SK-N-SH (cell line): Measurements from ENCODE around the gene RBMS1. TPM values are rescaled to one million over a fixed set of nuclear protein-coding genes. Genes with fewer than 3 reads are reported as not detected.

ENCODE experiments used
- CTCF ChIA-PET: fragments of 300-600, 350-600 bp; formaldehyde crosslinking; extraction: SDS; loops from one replicate; lab custom pipeline; 2021; lab: Yijun Ruan, JAX
- POLR2A ChIA-PET: fragments of 350-600 bp; sonication (Branson Sonifier 250); formaldehyde crosslinking; extraction: SDS; loops from one replicate; lab custom pipeline; 2020; ENCODE audit warnings: antibody characterized with exemption, inconsistent platforms; lab: Yijun Ruan, JAX
- DNase-seq: peaks from one replicate; pipeline ENCODE4 v3.0.0; 2012
- H2AFZ ChIP-seq: fragments of 200-600 bp; sonication (generic); 2 replicates; pipeline ENCODE4 v1.8.1; 2016; ENCODE audit warnings: antibody characterized with exemption, mild to moderate bottlenecking, low read depth
- H3F3A ChIP-seq: fragments of 200-600 bp; sonication (generic); replicated peaks from 2 replicates; pipeline ENCODE3; 2016; ENCODE audit warnings: antibody characterized with exemption, mild to moderate bottlenecking; ENCODE audit not compliant: insufficient read depth
- H3K27ac ChIP-seq, 2 experiments: fragments of 200-500 bp in 1 of 2; fragments of 200-600 bp in 1 of 2; sonication (Bioruptor generic) in 1 of 2; sonication (generic), shearing (Covaris generic) in 1 of 2; 2 replicates each; pipeline versions ENCODE4 v1.5.1 to v1.6.1; 2014 to 2016; ENCODE audit warnings: low read depth in 2 of 2, inconsistent platforms in 1 of 2, low read length in 1 of 2, mild to moderate bottlenecking in 1 of 2, mixed read lengths in 1 of 2
- H3K27me3 ChIP-seq: fragments of 200-600 bp; sonication (generic), shearing (Covaris generic); 2 replicates; pipeline ENCODE4 v1.6.1; 2016; ENCODE audit warnings: mixed run types; ENCODE audit not compliant: insufficient read depth
- H3K36me3 ChIP-seq, 2 experiments: fragments of 200-500 bp in 1 of 2; fragments of 200-600 bp in 1 of 2; sonication (Bioruptor generic) in 1 of 2; sonication (generic) in 1 of 2; replicated peaks in 1 of 2; 2 replicates each; pipeline versions ENCODE3 to v1.5.1; 2014 to 2016; ENCODE audit warnings: low read length in 1 of 2, mild to moderate bottlenecking in 1 of 2; ENCODE audit not compliant: insufficient read depth in 2 of 2, control insufficient read depth in 1 of 2
- H3K4me1 ChIP-seq, 2 experiments: fragments of 200-500 bp in 1 of 2; fragments of 200-600 bp in 1 of 2; sonication (Bioruptor generic) in 1 of 2; sonication (generic), shearing (Covaris generic) in 1 of 2; 2 replicates each; pipeline versions ENCODE4 v1.5.1 to v1.6.1; 2014 to 2016; ENCODE audit warnings: low read depth in 1 of 2, low read length in 1 of 2, mixed run types in 1 of 2; ENCODE audit not compliant: insufficient read depth in 2 of 2, control insufficient read depth in 1 of 2
- H3K4me2 ChIP-seq: fragments of 200-600 bp; sonication (generic), shearing (Covaris generic); 2 replicates; pipeline ENCODE4 v1.6.1; 2017; ENCODE audit warnings: mixed run types
- H3K4me3 ChIP-seq, 2 experiments: fragments of 200-500 bp in 1 of 2; fragments of 200-600 bp in 1 of 2; sonication (Bioruptor generic) in 1 of 2; sonication (generic), shearing (Covaris generic) in 1 of 2; 2 replicates each; pipeline versions ENCODE4 v1.5.1 to v1.8.1; 2014 to 2016; ENCODE audit warnings: low read depth in 2 of 2, inconsistent platforms in 1 of 2, low read length in 1 of 2, mild to moderate bottlenecking in 1 of 2, mixed read lengths in 1 of 2, moderate library complexity in 1 of 2
- H3K79me2 ChIP-seq: fragments of 200-600 bp; sonication (generic); 2 replicates; pipeline ENCODE4 v1.8.1; 2017; ENCODE audit warnings: mild to moderate bottlenecking; ENCODE audit not compliant: insufficient read depth
- H3K9ac ChIP-seq: fragments of 200-600 bp; sonication (generic); 2 replicates; pipeline ENCODE4 v1.6.1; 2017; ENCODE audit warnings: mixed run types
- H3K9me2 ChIP-seq: fragments of 200-600 bp; sonication (generic); 2 replicates; pipeline ENCODE4 v1.6.1; 2017; ENCODE audit warnings: mixed run types
- H3K9me3 ChIP-seq: fragments of 200-600 bp; sonication (generic); 2 replicates; pipeline ENCODE4 v1.6.1; 2017; ENCODE audit warnings: mixed run types, mild to moderate bottlenecking, moderate library complexity
- H4K20me1 ChIP-seq: fragments of 200-600 bp; sonication (generic); 2 replicates; pipeline ENCODE4 v1.6.1; 2017; ENCODE audit warnings: mild to moderate bottlenecking, mixed run types; ENCODE audit not compliant: insufficient read depth
- CHD2 ChIP-seq: fragments of 150-350 bp; IDR thresholded peaks from 2 replicates; pipeline ENCODE4 v1.6.1; 2018; ENCODE audit warnings: low read length; ENCODE audit not compliant: partially characterized antibody
- ELF1 ChIP-seq: IDR thresholded peaks from 2 replicates; pipeline ENCODE4 v1.4.0; 2012
- EP300 ChIP-seq, 2 experiments: IDR thresholded peaks; 2 replicates each; pipeline versions ENCODE4 v1.4.0 to v1.6.1; 2012; ENCODE audit warnings: borderline replicate concordance in 1 of 2, low read depth in 1 of 2, low read length in 1 of 2
- FOSL2 ChIP-seq: IDR thresholded peaks from 2 replicates; pipeline ENCODE4 v1.4.0; 2012; ENCODE audit warnings: low read depth, mild to moderate bottlenecking, moderate library complexity, borderline replicate concordance
- FOXJ3 ChIP-seq: sonication (generic); formaldehyde crosslinking; IDR thresholded peaks from 2 replicates; pipeline ENCODE4 v1.5.1; 2020; ENCODE audit warnings: mild to moderate bottlenecking, missing genetic modification reagents
- FOXM1 ChIP-seq: IDR thresholded peaks from 2 replicates; pipeline ENCODE4 v1.4.0; 2012; ENCODE audit warnings: low read depth, mild to moderate bottlenecking
- GABPA ChIP-seq: IDR thresholded peaks from 2 replicates; pipeline ENCODE4 v1.4.0; 2012; ENCODE audit warnings: low read depth, mild to moderate bottlenecking
- GATA2 ChIP-seq: sonication (generic); formaldehyde crosslinking; IDR thresholded peaks from 2 replicates; pipeline ENCODE4 v1.5.0; 2020; ENCODE audit warnings: mild to moderate bottlenecking, missing genetic modification reagents
- MXI1 ChIP-seq: IDR thresholded peaks from 2 replicates; pipeline ENCODE4 v1.6.1; 2012; ENCODE audit warnings: mild to moderate bottlenecking, low read depth, low read length, improper control_type of control experiment
- NRF1 ChIP-seq: IDR thresholded peaks from 2 replicates; pipeline ENCODE4 v1.6.1; 2012; ENCODE audit warnings: low read depth, mild to moderate bottlenecking, low read length
- POLR2AphosphoS5 ChIP-seq: IDR thresholded peaks from 2 replicates; pipeline ENCODE4 v1.6.1; 2012; ENCODE audit warnings: low read depth, low read length
- RCOR1 ChIP-seq: fragments of 150-350 bp; IDR thresholded peaks from 2 replicates; pipeline ENCODE4 v1.6.1; 2017; ENCODE audit warnings: antibody characterized with exemption, low read length
- RFX5 ChIP-seq: IDR thresholded peaks from 2 replicates; pipeline ENCODE4 v1.6.1; 2012; ENCODE audit warnings: mild to moderate bottlenecking, improper control_type of control experiment, low read length
- TEAD4 ChIP-seq: IDR thresholded peaks from 2 replicates; pipeline ENCODE4 v1.4.0; 2012; ENCODE audit warnings: mild to moderate bottlenecking, borderline replicate concordance; ENCODE audit not compliant: insufficient read depth
- WGBS: methylation state at CpG from one replicate; pipeline ENCODE4 v1.1.6; 2017; ENCODE audit warnings: low lambda C conversion rate; 5-methylcytosine and 5-hydroxymethylcytosine counted together
- polyA plus RNA-seq, 3 experiments: library from polyadenylated mRNA; depleted of rRNA; stranded (reverse); fragments of >200 nt; gene quantifications; 2 replicates each; pipeline ENCODE4 v1.2.3, GENCODE V29; 2012
- TF ChIP-seq, protein P1 (sequence below): IDR thresholded peaks from 2 replicates; pipeline ENCODE4; 2012
- TF ChIP-seq, protein P2 (sequence below): IDR thresholded peaks from 2 replicates; pipeline ENCODE4 v1.4.0; 2012; ENCODE audit warnings: low read depth, borderline replicate concordance
- TF ChIP-seq, protein P3 (sequence below): IDR thresholded peaks from 2 replicates; pipeline ENCODE4 v1.6.1; 2012; ENCODE audit warnings: mild to moderate bottlenecking, low read depth, low read length, moderate library complexity
- TF ChIP-seq, protein P4 (sequence below): fragments of 150-350 bp; IDR thresholded peaks from 2 replicates; pipeline ENCODE4 v1.6.1; 2016; ENCODE audit warnings: mild to moderate bottlenecking, low read depth, low read length

Gene RBMS1
- polyA plus RNA-seq, 1 of the 3 experiments (the other 2 are of a cell fraction), result 56.5 TPM

DNA sequence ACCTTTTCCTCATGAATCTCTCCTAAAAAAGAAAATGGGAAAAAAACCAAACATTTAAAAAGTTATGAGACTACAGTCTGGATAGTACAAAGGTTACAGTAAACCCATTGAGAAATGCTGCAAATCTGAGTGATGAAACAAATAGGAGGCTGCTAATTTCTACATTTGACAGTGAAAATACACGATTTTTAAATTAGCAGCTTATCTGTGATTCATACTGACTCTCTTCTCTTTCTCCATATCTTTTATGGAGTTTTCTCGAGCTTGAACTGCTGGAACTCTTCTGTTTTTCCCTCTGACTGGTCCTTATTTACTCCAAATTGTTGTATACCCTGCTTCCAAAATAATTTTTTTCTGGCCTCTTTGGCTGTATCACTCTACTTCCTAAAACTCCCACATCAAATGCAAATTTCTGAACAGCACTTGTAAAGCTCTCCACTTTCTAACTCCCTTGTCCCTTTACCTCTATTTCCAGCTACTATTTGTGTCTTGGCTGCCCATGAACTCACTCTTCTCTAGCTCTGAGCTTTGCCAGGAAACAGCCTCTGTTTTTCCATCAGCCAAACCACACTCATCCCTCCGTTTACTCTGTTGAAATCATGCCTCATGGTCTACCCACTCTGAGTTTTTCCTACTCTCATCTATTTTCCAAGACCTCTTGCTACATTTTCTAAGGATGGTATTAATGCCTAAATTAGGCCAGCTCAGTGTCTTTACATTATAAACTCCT lies 73.7 kb downstream of the RBMS1 start:
- H3K9me3 ChIP-seq, result no peaks in the 10 kb centered on the region
- H3K36me3 ChIP-seq, result peaks cover 0 to 11% of the 10 kb centered on the region in 2 experiments
- H4K20me1 ChIP-seq, result peaks cover 19% of the 10 kb centered on the region
- 53% methylated on average over 3 of the region's 3 CpGs for WGBS
- no peak overlapping the region for H2AFZ ChIP-seq
- H3K27ac ChIP-seq, result peak overlapping the region in 1 of 2 experiments; percentile 61; a peak in 3 of 4 replicates
- no peak overlapping the region for H3K9ac ChIP-seq
- CTCF ChIA-PET, result interaction anchor here (0.6 to 1.5 kb wide), 3 partner anchors 9 to 550 kb away, joined by 3 to 6 read pairs (median 5); no protein-coding TSS in a partner anchor
- H3K4me3 ChIP-seq, result no peak overlapping the region
- H3K79me2 ChIP-seq, result peaks cover 63% of the 10 kb centered on the region
- H3K27me3 ChIP-seq, result no peaks in the 10 kb centered on the region
- H3K9me2 ChIP-seq, result no peaks in the 10 kb centered on the region
- peaks cover 2 to 48% of the 10 kb centered on the region in 2 experiments; a peak in 3 of 4 replicates for H3K4me1 ChIP-seq
- no peak overlapping the region; the same call in 1 of the 2 replicates for H3K4me2 ChIP-seq
- H3F3A ChIP-seq, result peaks cover 37% of the 10 kb centered on the region
- no peak for DNase-seq
- no peak for TF ChIP-seq RFX5
- TF ChIP-seq CHD2, result no peak
- no peak for TF ChIP-seq EP300 (IDR thresholded peaks at IDR 0.05; ENCODE audit: borderline replicate concordance in 1 of 2, low read depth in 1 of 2, low read length in 1 of 2)
- TF ChIP-seq, protein P1, sequence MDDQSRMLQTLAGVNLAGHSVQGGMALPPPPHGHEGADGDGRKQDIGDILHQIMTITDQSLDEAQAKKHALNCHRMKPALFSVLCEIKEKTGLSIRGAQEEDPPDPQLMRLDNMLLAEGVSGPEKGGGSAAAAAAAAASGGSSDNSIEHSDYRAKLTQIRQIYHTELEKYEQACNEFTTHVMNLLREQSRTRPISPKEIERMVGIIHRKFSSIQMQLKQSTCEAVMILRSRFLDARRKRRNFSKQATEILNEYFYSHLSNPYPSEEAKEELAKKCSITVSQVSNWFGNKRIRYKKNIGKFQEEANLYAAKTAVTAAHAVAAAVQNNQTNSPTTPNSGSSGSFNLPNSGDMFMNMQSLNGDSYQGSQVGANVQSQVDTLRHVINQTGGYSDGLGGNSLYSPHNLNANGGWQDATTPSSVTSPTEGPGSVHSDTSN, result no peak
- TF ChIP-seq, protein P2, sequence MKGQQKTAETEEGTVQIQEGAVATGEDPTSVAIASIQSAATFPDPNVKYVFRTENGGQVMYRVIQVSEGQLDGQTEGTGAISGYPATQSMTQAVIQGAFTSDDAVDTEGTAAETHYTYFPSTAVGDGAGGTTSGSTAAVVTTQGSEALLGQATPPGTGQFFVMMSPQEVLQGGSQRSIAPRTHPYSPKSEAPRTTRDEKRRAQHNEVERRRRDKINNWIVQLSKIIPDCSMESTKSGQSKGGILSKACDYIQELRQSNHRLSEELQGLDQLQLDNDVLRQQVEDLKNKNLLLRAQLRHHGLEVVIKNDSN, result no peak
- TF ChIP-seq GABPA, result no peak
- no peak for TF ChIP-seq FOXJ3 (CRISPR knock-in tag)
- TF ChIP-seq, protein P3, sequence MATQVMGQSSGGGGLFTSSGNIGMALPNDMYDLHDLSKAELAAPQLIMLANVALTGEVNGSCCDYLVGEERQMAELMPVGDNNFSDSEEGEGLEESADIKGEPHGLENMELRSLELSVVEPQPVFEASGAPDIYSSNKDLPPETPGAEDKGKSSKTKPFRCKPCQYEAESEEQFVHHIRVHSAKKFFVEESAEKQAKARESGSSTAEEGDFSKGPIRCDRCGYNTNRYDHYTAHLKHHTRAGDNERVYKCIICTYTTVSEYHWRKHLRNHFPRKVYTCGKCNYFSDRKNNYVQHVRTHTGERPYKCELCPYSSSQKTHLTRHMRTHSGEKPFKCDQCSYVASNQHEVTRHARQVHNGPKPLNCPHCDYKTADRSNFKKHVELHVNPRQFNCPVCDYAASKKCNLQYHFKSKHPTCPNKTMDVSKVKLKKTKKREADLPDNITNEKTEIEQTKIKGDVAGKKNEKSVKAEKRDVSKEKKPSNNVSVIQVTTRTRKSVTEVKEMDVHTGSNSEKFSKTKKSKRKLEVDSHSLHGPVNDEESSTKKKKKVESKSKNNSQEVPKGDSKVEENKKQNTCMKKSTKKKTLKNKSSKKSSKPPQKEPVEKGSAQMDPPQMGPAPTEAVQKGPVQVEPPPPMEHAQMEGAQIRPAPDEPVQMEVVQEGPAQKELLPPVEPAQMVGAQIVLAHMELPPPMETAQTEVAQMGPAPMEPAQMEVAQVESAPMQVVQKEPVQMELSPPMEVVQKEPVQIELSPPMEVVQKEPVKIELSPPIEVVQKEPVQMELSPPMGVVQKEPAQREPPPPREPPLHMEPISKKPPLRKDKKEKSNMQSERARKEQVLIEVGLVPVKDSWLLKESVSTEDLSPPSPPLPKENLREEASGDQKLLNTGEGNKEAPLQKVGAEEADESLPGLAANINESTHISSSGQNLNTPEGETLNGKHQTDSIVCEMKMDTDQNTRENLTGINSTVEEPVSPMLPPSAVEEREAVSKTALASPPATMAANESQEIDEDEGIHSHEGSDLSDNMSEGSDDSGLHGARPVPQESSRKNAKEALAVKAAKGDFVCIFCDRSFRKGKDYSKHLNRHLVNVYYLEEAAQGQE, result no peak
- TF ChIP-seq RCOR1, result no peak
- TF ChIP-seq GATA2 (CRISPR knock-in tag), result no peak
- no peak for TF ChIP-seq ELF1
- no peak for TF ChIP-seq POLR2AphosphoS5
- no peak for TF ChIP-seq FOSL2
- TF ChIP-seq FOXM1, result no peak
- no peak for TF ChIP-seq MXI1
- no peak for TF ChIP-seq TEAD4
- TF ChIP-seq, protein P4, sequence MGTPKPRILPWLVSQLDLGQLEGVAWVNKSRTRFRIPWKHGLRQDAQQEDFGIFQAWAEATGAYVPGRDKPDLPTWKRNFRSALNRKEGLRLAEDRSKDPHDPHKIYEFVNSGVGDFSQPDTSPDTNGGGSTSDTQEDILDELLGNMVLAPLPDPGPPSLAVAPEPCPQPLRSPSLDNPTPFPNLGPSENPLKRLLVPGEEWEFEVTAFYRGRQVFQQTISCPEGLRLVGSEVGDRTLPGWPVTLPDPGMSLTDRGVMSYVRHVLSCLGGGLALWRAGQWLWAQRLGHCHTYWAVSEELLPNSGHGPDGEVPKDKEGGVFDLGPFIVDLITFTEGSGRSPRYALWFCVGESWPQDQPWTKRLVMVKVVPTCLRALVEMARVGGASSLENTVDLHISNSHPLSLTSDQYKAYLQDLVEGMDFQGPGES, result no peak
- TF ChIP-seq NRF1, result no peak
- POLR2A ChIA-PET, result no interaction called here
